Measurements from ENCODE around the gene MN1. TPM values are rescaled to one million over a fixed set of nuclear protein-coding genes. Genes with fewer than 3 reads are reported as not detected.

Gene MN1
- polyA plus RNA-seq, 1 donor = 17.7 TPM

DNA sequence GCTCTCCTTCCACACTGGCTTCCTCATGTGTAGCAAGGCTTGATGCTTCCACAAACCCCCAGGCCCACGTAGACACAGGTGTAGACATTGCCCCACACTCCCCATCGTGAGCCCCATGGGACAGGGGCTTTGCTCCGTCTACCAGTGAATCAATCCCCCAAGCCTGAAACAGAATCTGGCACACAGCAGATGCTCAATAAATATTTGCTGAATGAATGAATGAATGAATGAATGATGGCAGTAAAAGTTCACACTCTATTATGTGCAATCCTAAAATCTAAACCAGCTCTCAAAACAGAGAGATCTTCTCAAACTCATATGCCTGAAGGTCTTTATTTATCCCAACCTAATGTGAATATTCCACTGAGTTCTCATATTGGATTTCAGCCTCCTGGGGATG lies 69.9 kb downstream of the MN1 start:
- no peak for DNase-seq

- DNase-seq = no peak
Observed at GRCh38 chr22:27730641-27731433, 70.7 kb downstream of the MN1 start.

GRCh38 chr22:27729246-27729645 lies 72.3 kb downstream of the MN1 start:
- DNase-seq = no peak

DNA sequence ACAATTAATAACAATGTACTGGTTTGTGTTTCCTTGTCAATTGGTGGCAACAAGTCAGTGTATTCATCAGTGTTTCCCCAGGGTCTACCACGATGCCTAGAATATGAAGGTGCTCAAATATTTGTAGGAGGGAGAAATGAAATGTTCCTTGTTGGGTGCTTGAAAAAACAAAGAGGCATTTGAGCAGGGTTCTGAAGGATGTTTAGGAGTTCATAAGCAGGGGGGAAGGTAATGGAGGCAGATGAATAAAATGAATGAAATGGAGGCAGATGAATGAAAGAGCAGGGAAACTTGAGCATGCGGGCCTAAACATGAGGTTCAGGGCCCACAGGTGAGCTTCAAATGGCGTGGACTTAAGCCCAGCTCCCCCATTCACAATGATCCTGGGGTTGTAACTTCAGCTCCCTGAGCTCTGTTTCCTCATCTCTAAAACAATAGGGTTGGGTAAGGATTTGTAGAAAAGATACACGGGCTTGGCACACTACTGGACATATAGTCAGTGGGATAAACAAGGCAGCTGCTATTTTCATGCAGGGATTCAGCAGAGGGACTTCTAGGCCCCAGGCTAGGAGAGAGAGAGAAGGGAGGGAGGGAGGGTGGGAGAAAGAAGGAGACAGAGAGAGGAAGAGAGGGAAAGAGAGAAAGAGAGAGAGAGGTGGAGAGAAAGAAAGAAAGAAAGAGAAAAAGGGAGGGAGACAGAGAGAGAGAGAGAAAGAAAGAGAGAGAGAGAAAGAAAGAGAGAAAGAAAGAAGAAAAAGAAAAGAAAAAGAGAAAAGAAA lies 73.7 kb downstream of the MN1 start:
- no peak for DNase-seq

- peak; percentile 53 for DNase-seq
Observed at GRCh38 chr22:27726686-27727449, 74.7 kb downstream of the MN1 start.

DNA sequence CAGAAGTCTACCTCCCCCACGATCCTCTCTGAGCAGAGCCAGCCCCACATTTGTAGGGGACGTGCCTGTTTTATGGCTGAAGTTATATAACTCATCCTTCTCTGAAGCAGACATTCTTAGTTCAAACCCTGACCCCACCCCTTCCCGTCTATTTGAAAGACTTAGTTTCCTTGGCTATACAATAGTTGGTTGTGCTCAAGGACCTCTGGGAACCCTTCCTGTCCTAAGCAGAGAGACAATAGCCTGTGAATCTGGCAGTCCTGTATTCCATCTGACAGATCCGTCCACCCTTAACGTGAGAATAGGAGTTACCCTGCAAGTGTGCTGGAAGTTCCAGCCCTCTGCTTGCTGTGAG lies 75.2 kb downstream of the MN1 start:
- no peak for DNase-seq

DNA sequence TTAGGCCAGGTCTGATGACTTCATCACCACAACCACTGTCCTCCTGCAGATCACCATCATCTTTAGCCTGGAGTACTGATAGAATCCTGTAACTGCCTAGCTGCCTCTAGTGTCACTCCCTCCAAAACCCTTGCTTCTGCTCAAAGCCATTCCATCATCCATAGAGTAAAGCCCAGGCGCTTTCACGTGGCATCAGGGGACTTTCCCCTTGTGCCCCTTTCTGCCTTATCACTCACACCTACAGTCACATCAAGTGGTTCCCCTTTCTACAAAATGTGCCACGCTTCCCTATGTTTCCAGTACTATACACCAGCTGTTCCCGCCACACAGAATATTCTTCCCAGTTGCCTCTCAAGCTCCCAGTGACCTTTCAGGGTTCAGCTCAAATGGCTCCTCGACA lies 75.9 kb downstream of the MN1 start:
- DNase-seq = no peak

GRCh38 chr22:27724709-27725108 lies 76.8 kb downstream of the MN1 start:
- no peak for DNase-seq

DNA sequence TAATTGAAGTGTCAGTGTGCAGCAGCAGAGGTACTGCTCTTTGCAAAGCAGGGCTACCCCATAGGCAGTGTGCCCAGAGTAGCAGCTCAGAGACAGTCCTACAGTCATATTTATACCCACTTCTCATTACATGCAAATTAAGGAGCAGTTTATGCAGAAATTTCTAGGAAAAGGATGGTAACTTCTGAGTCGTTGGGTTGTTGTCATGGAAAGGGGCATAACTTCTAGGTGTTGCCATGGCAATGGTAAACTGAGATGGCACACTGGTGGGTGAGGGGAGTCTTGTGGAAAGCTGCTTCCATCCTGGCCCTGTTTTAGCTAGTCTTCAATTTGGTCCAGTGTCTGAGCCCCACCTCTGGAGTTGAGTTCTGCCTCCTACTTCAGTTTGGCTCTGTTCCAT lies 77.4 kb downstream of the MN1 start:
- no peak for DNase-seq

DNA sequence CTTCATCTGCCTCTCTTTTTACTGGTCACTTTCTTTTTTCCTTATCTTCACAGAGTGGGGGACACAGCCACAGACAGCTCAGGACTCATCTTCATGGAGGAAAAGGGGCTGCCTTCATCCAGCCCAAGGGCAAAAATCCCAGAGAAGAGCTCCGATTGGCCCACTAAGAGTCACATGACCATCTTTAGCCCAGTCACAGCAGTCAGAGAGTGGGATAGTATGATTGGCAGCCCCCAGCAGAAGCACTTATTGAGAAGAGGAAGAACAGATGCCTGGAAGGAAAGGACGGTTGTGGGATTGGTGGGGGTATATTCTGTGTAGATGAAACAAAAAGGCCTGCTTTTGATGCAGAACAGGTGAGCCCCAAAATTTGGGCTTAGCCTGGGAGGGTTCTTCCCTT lies 77.8 kb downstream of the MN1 start:
- DNase-seq = no peak

DNA sequence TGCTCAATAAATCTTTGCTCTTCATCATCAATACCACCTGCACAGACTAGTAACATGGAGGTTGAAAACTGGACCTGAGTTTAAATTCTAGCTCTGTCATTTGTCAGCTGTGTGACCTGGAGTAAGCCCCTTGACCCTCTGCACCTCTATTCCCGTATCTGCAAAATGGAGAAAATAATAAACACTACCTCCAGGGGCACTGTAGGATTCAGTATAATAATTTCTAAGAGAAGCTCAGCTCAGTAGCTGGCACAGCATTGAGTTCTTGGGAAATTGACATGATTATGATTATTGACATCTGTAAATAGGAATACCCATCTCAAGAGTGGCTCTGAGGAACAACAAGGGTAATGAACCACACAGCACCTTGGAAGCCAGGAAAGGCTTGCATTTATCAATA lies 78.4 kb downstream of the MN1 start:
- DNase-seq = no peak

DNA sequence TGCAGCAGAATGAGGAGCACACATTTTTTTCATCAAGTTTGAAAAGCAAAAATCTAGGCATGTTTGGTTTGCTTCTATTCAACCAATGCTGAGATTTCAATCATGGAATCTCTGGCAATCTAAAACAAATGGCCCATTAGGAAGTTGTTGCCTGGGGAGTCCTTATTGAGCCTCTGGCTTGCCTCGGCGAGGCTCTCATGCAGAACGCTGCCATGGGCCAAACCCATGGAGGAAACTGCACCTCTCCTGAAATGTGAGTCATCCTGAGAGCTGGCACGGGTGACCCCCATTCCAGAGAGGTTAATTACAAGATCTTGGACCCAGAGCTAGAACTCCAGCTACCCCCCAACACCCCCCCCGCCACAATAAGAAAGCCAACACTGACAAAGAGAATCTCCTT lies 80.7 kb downstream of the MN1 start:
- DNase-seq = no peak

- no peak for DNase-seq
Observed at GRCh38 chr22:27719535-27720227, 81.9 kb downstream of the MN1 start.

GRCh38 chr22:27719036-27719347 lies 82.6 kb downstream of the MN1 start:
- no peak for DNase-seq

GRCh38 chr22:27718186-27719035 lies 83.1 kb downstream of the MN1 start:
- peak; percentile 79 for DNase-seq

- no peak for DNase-seq
Observed at GRCh38 chr22:27717094-27717493, 84.5 kb downstream of the MN1 start.

DNA sequence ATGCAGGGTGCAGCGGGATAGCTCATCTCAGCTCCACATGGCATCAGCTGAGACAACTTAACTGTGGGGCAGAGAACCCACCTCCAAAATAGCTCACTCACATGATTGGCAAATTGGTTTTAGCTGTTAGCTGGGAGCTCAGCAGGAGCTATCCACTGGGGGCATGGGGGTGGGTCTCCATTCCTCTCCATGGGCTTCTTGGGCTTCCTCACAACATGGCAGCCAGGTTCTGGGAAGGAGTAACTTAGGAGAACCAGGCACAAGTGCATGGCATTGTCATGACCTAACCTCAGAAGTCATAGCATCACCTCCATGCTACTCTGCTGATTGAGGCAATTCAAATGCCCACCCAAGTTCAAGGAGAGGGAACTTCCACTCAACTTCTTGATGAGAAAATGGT lies 85.5 kb downstream of the MN1 start:
- no peak for DNase-seq

GRCh38 chr22:27715106-27715505 lies 86.5 kb downstream of the MN1 start:
- DNase-seq = no peak

DNA sequence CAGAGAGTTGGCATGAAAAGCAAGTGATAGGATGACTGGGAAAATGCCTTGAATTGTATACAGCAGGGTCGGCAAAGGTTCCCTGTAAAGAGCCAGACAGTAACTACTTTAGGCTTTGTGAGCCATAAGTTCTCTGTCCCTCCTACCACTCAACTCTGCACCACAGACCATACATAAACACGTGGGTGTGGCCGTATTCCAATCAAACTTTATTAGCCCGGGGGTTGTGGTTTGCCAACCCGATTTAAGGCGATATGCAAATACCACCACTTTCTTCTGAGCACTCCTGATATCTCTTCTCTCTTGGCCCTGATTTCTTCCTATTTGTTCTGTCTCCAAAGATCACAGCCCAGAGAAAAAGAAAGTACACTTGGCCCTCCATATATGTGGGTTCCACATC lies 87.5 kb downstream of the MN1 start:
- DNase-seq = no peak

DNA sequence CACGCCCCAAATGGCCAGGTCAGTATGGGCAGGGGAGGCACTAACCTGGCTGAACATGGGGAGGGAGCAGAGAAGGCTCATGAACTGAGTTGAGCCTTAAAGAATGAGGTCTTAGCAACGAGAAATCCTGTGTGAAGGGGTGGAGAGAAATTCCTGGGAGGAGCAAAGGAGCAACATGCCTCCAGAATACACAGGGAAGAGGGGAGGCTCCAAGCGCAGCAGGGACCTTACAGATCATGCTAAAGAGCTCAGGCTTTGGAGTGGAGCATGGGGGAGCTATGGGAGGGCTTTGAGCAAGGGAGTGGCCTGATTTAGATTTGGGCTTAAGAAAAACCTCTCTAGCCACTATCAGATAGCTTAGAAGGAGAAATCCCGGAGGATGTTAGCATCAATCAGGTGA lies 88.1 kb downstream of the MN1 start:
- no peak for DNase-seq

GRCh38 chr22:27711756-27712155 lies 89.8 kb downstream of the MN1 start:
- no peak for DNase-seq

DNA sequence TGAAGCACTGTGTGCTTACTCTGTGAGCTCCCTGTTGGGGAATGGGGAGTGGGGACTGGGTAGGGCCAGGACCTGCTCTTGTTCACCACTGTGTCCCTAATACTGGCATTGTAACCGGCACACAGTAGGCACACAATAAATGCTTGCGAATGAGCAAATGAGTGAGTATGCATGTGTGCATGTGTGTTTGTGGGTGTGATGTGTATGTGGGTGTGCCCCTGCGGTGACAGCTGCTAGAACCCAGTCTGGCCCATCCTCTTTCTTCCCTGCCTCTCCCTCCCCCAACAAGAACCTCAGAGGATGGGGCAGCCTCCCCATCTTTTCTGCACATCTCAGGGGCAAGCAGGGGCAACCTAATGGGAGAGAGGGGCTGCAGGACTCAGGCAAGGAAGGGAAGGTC lies 90.5 kb downstream of the MN1 start:
- no peak for DNase-seq
